ENCODE measurements around the gene CBFA2T3.
"Not testable (repeated sequence)": the region's sequence is repeated elsewhere in the genome, so short reads cannot be mapped to it uniquely, and the experiment has no call there.

Gene CBFA2T3

DNA sequence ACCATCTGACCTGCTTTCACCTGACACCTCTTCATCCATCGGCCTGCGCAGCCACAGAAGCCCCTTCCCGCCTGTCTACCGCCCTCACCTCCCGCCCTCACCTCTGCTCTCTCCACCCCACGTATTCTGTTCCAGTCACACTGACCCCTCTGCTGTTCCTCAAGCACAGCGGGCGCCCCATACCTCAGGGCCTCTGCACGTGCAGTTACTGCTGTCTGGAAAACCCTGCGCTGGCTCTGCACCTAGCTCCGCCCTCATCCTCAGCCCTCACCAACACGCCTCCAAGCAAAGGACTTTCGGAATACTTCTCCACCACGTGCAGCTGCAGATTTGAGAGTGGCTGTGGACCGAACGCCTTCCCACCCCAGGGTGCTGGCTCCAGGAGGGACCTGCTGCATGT is 85.9 kb downstream of the CBFA2T3 start:
- DNase-seq (ENCODE audit: low read depth in 2 of 2), result no peak

GRCh38 chr16:88889702-88890352 is 87.2 kb downstream of the CBFA2T3 start:
- not testable (repeated sequence) for DNase-seq (ENCODE audit: low read depth in 2 of 2)

- DNase-seq (ENCODE audit: low read depth in 2 of 2), result no peak
Observed at GRCh38 chr16:88888461-88889387, 88.3 kb downstream of the CBFA2T3 start.

GRCh38 chr16:88888057-88888456 is 89.0 kb downstream of the CBFA2T3 start:
- no peak for DNase-seq (ENCODE audit: low read depth in 2 of 2)

DNA sequence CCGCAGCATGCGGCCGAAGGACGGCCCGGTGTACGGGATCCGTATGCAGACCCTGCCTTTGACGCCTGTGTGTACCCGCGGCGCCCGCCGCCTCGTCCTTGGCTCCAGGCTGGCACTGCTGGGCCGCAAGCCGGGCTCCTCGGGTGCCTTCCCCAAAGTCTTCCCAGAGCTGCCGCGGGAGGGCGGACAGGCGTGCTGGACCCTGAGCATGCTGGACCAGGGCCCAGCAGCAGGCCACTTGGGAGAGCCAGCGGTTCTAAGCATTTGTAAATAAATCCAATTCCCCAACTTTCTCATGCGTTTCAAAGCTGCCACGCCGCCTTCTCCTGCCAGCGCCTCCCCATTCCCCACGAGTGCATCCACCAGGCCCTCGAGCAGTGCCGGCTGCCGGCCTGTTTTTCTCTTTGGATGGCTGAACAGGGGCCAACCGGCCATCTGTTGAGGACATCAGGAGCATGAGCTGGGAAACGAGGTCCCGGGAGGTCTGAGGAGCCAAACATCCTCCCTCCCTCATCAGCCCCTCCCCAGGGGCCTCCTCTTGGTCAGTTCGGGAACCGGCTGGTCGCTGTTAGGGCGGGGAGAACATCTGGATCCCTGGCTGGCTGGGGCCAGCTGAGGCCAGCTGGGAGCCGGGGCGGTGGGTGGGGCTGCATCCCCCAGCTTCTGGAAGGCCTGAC is 90.0 kb downstream of the CBFA2T3 start:
- DNase-seq (ENCODE audit: low read depth in 2 of 2), result no peak

GRCh38 chr16:88886420-88886844 is 90.6 kb downstream of the CBFA2T3 start:
- DNase-seq (ENCODE audit: low read depth in 2 of 2), result no peak

DNA sequence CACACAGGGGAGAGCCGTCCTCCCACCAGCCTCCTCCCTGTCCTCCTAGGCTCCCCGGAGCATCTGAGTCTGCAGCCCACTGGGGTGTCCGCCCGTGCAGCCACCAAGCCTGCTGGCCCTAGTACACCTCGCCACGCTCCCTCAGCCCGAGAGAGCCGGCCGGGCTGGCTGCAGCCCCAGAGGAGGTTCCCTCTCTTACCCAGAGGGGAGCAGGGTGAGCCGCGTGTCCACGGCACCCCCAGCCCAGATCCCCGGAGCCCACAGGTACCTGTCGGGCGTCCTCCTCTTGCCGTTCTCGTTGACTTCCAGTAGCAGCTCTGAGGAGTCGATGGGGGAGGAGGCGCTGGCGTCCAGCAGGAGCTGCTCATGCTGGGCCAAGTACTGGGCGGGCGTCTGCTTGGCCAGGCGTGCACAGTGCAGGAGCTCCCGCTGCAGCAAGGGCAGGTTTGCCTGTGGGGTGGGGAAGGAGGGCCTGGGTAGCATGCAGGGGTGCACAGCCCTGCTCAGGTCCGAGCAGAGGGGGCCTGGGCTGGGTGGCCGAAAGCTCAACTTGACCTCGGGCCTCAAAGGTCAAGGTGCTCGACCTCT is 91.2 kb downstream of the CBFA2T3 start:
- no peak for DNase-seq (ENCODE audit: low read depth in 2 of 2)

DNA sequence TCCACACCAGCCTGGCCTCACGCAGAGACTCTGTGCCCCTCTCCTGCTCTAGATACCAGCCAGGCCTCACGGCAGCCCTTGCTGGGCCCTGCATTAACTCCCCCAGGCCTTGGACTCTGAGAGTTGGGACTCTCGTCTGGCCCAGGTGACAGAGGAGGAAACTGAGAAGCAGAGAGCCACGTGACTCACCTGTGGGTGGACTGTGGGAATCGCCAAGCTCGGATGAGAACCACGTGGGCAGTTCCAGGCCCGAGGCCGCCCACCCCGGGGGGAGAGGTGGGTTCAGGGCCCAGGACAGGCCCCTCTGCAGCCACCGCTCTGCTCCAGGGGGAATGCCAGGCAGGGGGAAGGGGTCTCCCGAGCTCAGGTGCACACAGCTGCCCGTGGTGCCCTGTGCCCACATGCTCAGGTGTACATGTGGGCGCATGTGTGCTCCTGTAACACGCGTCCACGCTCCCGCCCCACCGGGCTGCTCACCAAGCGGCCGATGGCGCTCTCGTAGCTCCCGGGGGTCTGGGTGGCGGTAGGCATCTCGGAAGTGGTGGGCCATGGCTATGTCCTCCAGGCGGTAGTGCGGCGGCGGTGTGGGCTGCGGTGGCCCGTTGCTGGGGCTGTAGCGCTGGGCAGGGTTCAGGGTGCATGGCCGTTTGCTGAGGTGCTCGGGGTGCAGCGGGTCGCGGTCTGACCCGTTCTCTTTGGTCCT is 92.3 kb downstream of the CBFA2T3 start:
- DNase-seq (ENCODE audit: low read depth in 2 of 2), result no peak

GRCh38 chr16:88883946-88884345 is 93.1 kb downstream of the CBFA2T3 start:
- DNase-seq (ENCODE audit: low read depth in 2 of 2), result no peak

- DNase-seq (ENCODE audit: low read depth in 2 of 2), result no peak
Observed at GRCh38 chr16:88883117-88883895, 93.7 kb downstream of the CBFA2T3 start.

DNA sequence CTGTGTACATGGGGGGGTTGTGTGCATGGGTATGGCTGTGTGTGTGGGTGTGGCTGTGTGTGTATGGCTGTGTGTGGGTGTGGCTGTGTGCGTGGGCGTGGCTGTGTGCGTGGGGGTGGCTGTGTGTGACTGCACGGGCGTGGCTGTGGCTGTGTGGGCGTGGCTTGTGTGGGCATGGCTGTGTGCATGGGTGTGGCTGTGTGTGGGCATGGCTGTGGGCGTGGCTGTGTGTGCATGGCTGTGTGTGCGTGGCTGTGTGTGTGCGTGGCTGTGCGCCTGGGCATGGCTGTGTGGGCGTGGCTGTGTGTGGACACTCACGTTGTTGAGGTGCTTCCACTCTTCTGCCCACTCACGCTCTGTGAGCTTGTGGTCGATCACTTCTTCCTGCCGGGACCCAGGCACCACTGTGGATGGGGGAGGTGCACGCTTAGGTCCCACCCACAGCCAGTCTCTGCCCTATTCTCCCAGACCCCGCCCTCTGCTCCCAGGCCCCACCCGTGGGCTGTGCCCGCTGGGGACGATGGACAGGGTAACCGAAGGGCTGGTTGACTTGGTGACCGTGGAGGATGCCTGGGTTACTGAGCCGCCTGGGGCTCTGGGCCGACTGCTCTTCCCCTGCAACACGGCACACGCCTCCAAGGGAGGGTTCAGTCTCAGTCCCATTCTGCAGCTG is 94.5 kb downstream of the CBFA2T3 start:
- no peak for DNase-seq (ENCODE audit: low read depth in 2 of 2)

DNA sequence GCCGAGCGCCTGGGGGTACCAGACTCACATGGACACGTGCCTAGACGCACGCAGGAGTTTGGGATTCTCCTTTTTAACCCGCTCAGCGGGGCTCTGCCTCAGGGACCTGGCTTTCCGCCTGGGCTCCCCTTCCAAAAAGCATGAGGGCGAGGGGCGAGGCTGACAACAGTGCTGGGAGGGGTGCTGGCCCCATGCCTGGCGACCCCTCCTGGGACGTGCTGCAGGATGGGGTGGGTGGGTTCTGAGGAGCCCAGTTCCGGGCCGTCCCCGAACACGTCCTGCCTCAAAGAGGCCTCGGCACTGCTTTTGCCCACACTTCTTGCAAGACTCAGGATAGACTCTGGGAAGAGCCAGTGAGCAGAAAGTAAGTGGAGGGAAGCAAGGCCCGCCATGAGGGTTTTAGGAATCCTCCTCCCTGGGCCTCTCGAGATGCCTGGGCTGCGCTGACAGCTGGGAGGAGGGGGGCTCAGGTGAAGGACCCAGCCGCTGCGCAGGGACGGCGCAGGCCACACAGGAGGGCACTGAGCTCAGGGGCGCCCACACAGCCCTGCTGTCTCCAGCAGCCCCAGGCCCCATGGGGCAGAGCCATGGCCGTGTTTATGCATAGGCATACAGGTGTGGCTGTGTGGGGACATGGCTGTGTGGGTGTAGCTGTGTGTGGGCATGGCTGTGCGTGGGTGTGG is 95.2 kb downstream of the CBFA2T3 start:
- DNase-seq (ENCODE audit: low read depth in 2 of 2), result no peak

GRCh38 chr16:88881007-88881615 is 95.9 kb downstream of the CBFA2T3 start:
- DNase-seq (ENCODE audit: low read depth in 2 of 2), result no peak

DNA sequence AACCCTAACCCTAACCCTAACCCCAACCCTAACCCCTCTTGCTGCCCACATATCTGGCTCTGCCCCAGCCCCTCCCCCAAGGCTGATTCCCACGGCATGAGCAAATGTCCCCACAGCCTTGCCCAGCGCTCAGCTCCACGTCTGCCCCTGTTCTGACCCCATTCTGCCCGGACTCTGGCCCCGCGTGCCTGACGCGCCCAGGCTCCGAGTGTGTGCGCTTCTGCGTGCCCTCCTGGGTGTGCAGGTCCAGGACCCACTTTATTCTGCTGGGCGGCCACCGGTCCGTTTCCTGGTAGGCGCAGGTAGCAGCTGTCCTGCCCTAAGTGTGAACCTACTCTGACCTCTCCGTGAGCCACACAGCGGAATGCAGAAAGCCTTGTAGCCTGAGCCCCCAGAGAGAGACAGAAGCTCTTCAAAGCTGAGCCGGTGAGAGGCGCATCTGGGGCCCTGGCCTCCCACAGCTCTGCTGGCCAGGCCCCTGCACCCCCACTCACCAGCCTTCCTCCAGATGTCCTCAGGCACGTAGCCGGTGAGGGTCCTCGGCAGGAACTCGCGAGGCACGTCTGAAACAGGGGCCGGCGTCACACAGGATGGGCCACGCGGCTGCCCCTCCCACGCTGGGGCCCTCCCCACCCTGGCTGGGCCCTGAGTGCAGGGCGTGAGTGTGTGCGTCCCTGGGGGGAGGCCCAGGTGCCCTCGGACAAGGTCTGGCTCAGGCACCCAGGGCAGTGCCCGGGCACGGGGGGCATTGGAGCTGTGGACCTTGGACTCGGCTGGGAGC is 96.6 kb downstream of the CBFA2T3 start:
- no peak for DNase-seq (ENCODE audit: low read depth in 2 of 2)

- no peak for DNase-seq (ENCODE audit: low read depth in 2 of 2)
Observed at GRCh38 chr16:88879788-88880055, 97.3 kb downstream of the CBFA2T3 start.

GRCh38 chr16:88878967-88879787 is 97.8 kb downstream of the CBFA2T3 start:
- no peak for DNase-seq (ENCODE audit: low read depth in 2 of 2)

DNA sequence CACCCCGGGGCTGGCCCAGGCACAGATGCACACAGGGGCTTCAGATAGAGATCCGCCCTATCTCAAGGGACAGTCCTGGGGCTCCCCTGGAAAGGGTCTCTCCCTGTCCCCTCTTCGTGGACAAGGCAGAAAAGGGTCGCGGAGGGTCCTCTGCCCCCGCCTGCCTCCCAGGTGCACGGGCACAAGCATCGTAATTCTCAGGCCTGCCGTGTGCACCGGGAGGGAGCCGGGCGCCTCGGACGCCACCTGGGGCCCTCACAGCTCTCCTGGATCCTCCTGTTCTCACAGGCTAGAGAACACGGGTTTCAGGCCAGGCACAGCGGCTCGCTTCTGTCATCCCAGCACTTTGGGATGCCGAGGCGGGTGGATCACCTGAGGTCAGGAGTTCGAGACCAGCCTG is 98.7 kb downstream of the CBFA2T3 start:
- DNase-seq (ENCODE audit: low read depth in 2 of 2), result no peak
